HEK293 (cell line): Measurements from ENCODE around the gene CPA2.
"Not testable (repeated sequence)": the region's sequence is repeated elsewhere in the genome, so short reads cannot be mapped to it uniquely, and the experiment has no call there.

Experiments used
- CTCF ChIA-PET: fragments of 350-600 bp; formaldehyde crosslinking; extraction: SDS; loops from one replicate; lab custom pipeline; 2021; ENCODE audit warnings: antibody characterized with exemption; lab: Yijun Ruan, JAX
- POLR2A ChIA-PET: fragments of 300-600 bp; formaldehyde crosslinking; extraction: SDS; loops from one replicate; lab custom pipeline; 2020; ENCODE audit warnings: antibody characterized with exemption, inconsistent platforms; lab: Yijun Ruan, JAX
- H3K27ac ChIP-seq: fragments of 200-500 bp; sonication (Bioruptor generic); 2 replicates; pipeline ENCODE4 v1.5.1; 2014; ENCODE audit warnings: low read depth, low read length, control low read depth, inconsistent platforms; ENCODE audit errors: extremely low read depth
- H3K36me3 ChIP-seq, 2 experiments: fragments of 200-500 bp in 1 of 2; sonication (Bioruptor generic) in 1 of 2; 1 replicate in 1 of 2; 2 replicates in 1 of 2; pipeline ENCODE4 v1.5.1; 2014 to 2017; ENCODE audit warnings: inconsistent platforms in 2 of 2, low read length in 2 of 2; ENCODE audit not compliant: control insufficient read depth in 2 of 2, insufficient read depth in 1 of 2
- H3K4me1 ChIP-seq: fragments of 200-500 bp; sonication (Bioruptor generic); 2 replicates; pipeline ENCODE4 v1.5.1; 2014; ENCODE audit warnings: mild to moderate bottlenecking, low read length, inconsistent platforms; ENCODE audit not compliant: control insufficient read depth, insufficient read depth
- H3K4me3 ChIP-seq: 2 replicates; pipeline ENCODE4 v1.5.1; 2011; ENCODE audit warnings: low read depth, mild to moderate bottlenecking, control low read depth, low read length, moderate library complexity
- H3K9me3 ChIP-seq: fragments of 200-500 bp; sonication (Bioruptor generic); 2 replicates; pipeline ENCODE4 v1.5.1; 2014; ENCODE audit warnings: low read depth, low read length, inconsistent platforms; ENCODE audit not compliant: control insufficient read depth, insufficient read depth
- EGR2 ChIP-seq: fragments of 450-650 bp; formaldehyde crosslinking; IDR thresholded peaks from 2 replicates; pipeline ENCODE4 v1.5.1; 2016; ENCODE audit warnings: low read depth, missing biosample characterization, missing genetic modification characterization
- FEZF1 ChIP-seq: fragments of 450-650 bp; formaldehyde crosslinking; IDR thresholded peaks from 2 replicates; pipeline ENCODE4 v1.5.1; 2016; ENCODE audit warnings: missing biosample characterization, missing genetic modification characterization
- KLF7 ChIP-seq: fragments of 450-650 bp; formaldehyde crosslinking; IDR thresholded peaks from 2 replicates; pipeline ENCODE4 v1.5.1; 2016; ENCODE audit warnings: missing biosample characterization, missing genetic modification characterization, borderline replicate concordance
- MYNN ChIP-seq: fragments of 450-650 bp; formaldehyde crosslinking; IDR thresholded peaks from 2 replicates; pipeline ENCODE4 v1.5.1; 2016; ENCODE audit warnings: missing biosample characterization, missing genetic modification characterization, borderline replicate concordance
- SP7 ChIP-seq: fragments of 450-650 bp; formaldehyde crosslinking; IDR thresholded peaks from 2 replicates; pipeline ENCODE4 v1.5.1; 2016; ENCODE audit warnings: missing biosample characterization, missing genetic modification characterization
- ZBTB11 ChIP-seq: fragments of 450-650 bp; formaldehyde crosslinking; conservative IDR thresholded peaks from 2 replicates; pipeline ENCODE4 v1.5.1; 2016; ENCODE audit warnings: low read depth, missing biosample characterization, missing genetic modification characterization
- ZNF114 ChIP-seq: fragments of 450-650 bp; formaldehyde crosslinking; IDR thresholded peaks from 2 replicates; pipeline ENCODE4 v1.5.0; 2017; ENCODE audit warnings: missing biosample characterization, missing genetic modification characterization
- ZNF16 ChIP-seq: fragments of 450-650 bp; formaldehyde crosslinking; IDR thresholded peaks from 2 replicates; pipeline ENCODE4 v1.5.1; 2016; ENCODE audit warnings: low read depth, missing biosample characterization, missing genetic modification characterization
- ZNF211 ChIP-seq: fragments of 450-650 bp; formaldehyde crosslinking; IDR thresholded peaks from 2 replicates; pipeline ENCODE4 v1.5.1; 2016; ENCODE audit warnings: low read depth, missing biosample characterization, missing genetic modification characterization
- ZNF23 ChIP-seq: fragments of 450-650 bp; formaldehyde crosslinking; IDR thresholded peaks from 2 replicates; pipeline ENCODE4 v1.5.1; 2016; ENCODE audit warnings: missing biosample characterization, missing genetic modification characterization, borderline replicate concordance
- ZNF354C ChIP-seq: fragments of 450-650 bp; formaldehyde crosslinking; IDR thresholded peaks from 2 replicates; pipeline ENCODE4 v1.5.1; 2016; ENCODE audit warnings: missing biosample characterization, missing genetic modification characterization, low read depth, borderline replicate concordance
- ZNF37A ChIP-seq: fragments of 450-650 bp; IDR thresholded peaks from 2 replicates; pipeline ENCODE4 v1.5.1; 2018; ENCODE audit warnings: missing biosample characterization, missing genetic modification characterization
- ZNF514 ChIP-seq: fragments of 450-650 bp; formaldehyde crosslinking; IDR thresholded peaks from 2 replicates; pipeline ENCODE4 v1.5.1; 2016; ENCODE audit warnings: missing biosample characterization, missing genetic modification characterization
- ZNF571 ChIP-seq: fragments of 450-650 bp; formaldehyde crosslinking; IDR thresholded peaks from 2 replicates; pipeline ENCODE4 v1.5.0; 2017; ENCODE audit warnings: missing biosample characterization, missing genetic modification characterization
- ZNF600 ChIP-seq: fragments of 450-650 bp; formaldehyde crosslinking; IDR thresholded peaks from 2 replicates; pipeline ENCODE4 v1.5.1; 2016; ENCODE audit warnings: missing biosample characterization, missing genetic modification characterization
- ZNF645 ChIP-seq: fragments of 450-650 bp; formaldehyde crosslinking; IDR thresholded peaks from 2 replicates; pipeline ENCODE4; 2016; ENCODE audit warnings: missing biosample characterization, missing genetic modification characterization
- ZNF658 ChIP-seq: fragments of 450-650 bp; formaldehyde crosslinking; IDR thresholded peaks from 2 replicates; pipeline ENCODE4; 2016; ENCODE audit warnings: missing biosample characterization, missing genetic modification characterization
- ZNF670 ChIP-seq: fragments of 450-650 bp; formaldehyde crosslinking; IDR thresholded peaks from 2 replicates; pipeline ENCODE4 v1.5.1; 2016; ENCODE audit warnings: missing biosample characterization, missing genetic modification characterization, low read depth
- ZSCAN4 ChIP-seq: fragments of 450-650 bp; formaldehyde crosslinking; IDR thresholded peaks from 2 replicates; pipeline ENCODE4 v1.5.1; 2017; ENCODE audit warnings: missing biosample characterization, missing genetic modification characterization
- TF ChIP-seq, protein P1 (sequence below): fragments of 450-650 bp; formaldehyde crosslinking; IDR thresholded peaks from 2 replicates; pipeline ENCODE4 v1.5.0; 2017; ENCODE audit warnings: missing biosample characterization, missing genetic modification characterization, borderline replicate concordance

Gene CPA2

DNA sequence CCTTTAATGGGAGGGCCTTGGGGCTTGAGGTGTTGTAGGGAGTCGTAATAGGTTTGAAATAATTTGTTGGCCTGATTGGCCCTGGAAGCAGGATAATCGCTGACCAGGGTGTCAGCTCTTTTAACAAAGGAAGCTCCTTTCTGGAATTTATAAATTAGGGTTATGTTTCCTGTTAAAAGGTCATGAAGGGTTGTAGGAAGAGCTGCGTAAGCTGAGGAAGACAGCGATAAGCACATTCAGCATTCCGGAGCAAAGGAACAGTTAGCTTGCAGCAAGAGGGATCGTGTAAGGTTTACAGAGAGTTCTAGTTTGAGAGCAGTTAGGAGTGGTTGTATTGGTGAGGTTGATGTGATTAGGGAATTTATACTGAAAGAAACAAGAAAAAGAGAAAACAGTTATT lies 47.6 kb downstream of the CPA2 start (continued):
- no peak for TF ChIP-seq ZBTB11 (tag by site-specific recombination)
- TF ChIP-seq ZNF354C (tag by site-specific recombination): no peak
- TF ChIP-seq MYNN (tag by site-specific recombination): no peak
- no peak for TF ChIP-seq SP7 (tag by site-specific recombination)
- TF ChIP-seq ZNF658 (tag by site-specific recombination): no peak
- no peak for TF ChIP-seq ZNF23 (tag by site-specific recombination)
- TF ChIP-seq, protein P1, sequence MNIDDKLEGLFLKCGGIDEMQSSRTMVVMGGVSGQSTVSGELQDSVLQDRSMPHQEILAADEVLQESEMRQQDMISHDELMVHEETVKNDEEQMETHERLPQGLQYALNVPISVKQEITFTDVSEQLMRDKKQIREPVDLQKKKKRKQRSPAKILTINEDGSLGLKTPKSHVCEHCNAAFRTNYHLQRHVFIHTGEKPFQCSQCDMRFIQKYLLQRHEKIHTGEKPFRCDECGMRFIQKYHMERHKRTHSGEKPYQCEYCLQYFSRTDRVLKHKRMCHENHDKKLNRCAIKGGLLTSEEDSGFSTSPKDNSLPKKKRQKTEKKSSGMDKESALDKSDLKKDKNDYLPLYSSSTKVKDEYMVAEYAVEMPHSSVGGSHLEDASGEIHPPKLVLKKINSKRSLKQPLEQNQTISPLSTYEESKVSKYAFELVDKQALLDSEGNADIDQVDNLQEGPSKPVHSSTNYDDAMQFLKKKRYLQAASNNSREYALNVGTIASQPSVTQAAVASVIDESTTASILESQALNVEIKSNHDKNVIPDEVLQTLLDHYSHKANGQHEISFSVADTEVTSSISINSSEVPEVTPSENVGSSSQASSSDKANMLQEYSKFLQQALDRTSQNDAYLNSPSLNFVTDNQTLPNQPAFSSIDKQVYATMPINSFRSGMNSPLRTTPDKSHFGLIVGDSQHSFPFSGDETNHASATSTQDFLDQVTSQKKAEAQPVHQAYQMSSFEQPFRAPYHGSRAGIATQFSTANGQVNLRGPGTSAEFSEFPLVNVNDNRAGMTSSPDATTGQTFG (tag by site-specific recombination): no peak
- TF ChIP-seq FEZF1 (tag by site-specific recombination): no peak
- no peak for TF ChIP-seq ZNF514 (tag by site-specific recombination)
- TF ChIP-seq ZNF600 (tag by site-specific recombination): no peak

GRCh38 chr7:130319541-130319940 lies 52.9 kb downstream of the CPA2 start:
- TF ChIP-seq ZNF211 (tag by site-specific recombination) (no peak), KLF7 (no peak), ZNF114 (no peak), ZNF670 (no peak), ZSCAN4 (tag by site-specific recombination) (no peak), EGR2 (tag by site-specific recombination) (no peak), ZNF571 (tag by site-specific recombination) (no peak), ZNF645 (no peak), ZNF16 (tag by site-specific recombination) (no peak), ZNF37A (tag by site-specific recombination) (no peak)
- TF ChIP-seq, all 188 proteins: peak for 0

GRCh38 chr7:130321542-130322229 lies 55.0 kb downstream of the CPA2 start:
- H3K9me3 ChIP-seq, POLR2A ChIA-PET, H3K27ac ChIP-seq, H3K4me3 ChIP-seq, H3K4me1 ChIP-seq, H3K36me3 ChIP-seq, CTCF ChIA-PET: not testable (repeated sequence)

More at GRCh38 chr7:130319541-130319940, 52.9 kb downstream of the CPA2 start:
- no peaks in the 10 kb centered on the region for H3K9me3 ChIP-seq
- H3K4me3 ChIP-seq: no peak overlapping the region
- H3K27ac ChIP-seq: no peak overlapping the region
- ChIA-PET POLR2A (no interaction called here), CTCF (no interaction called here)
- H3K36me3 ChIP-seq: no peaks in the 10 kb centered on the region
- H3K4me1 ChIP-seq: no peaks in the 10 kb centered on the region
